ENCODE data around the gene TMEM147.

TMEM147 gene

GRCh38 chr19:35525873-35526272 lies 19.6 kb upstream of the TMEM147 start:
- in situ Hi-C loops (cut with HindIII; ENCODE audit: low sequenced_read_pairs) = no loop called here
- no peak overlapping the region for H3K4me3 ChIP-seq (ENCODE audit: low read depth, low read length)
- DNase-seq (ENCODE audit: low read depth, low spot score) = no peak
- no peak for TF ChIP-seq CTCF (IDR thresholded peaks at IDR 0.05; ENCODE audit: low read depth, low read length)

- no peak for DNase-seq (ENCODE audit: low read depth, low spot score)
- in situ Hi-C loops (cut with HindIII; ENCODE audit: low sequenced_read_pairs) = no loop called here
- no peak for TF ChIP-seq CTCF (IDR thresholded peaks at IDR 0.05; ENCODE audit: low read depth, low read length)
- H3K4me3 ChIP-seq (ENCODE audit: low read depth, low read length) = no peak within 1 kb of the TSS
Measured at GRCh38 chr19:35528218-35529038, 17.0 kb upstream of the TMEM147 start, which contains the start of gene SBSN. SBSN (minus strand) TSS chr19:35528311; CDS start chr19:35528281, 30 bp downstream.

GRCh38 chr19:35529241-35530218 lies 15.9 kb upstream of the TMEM147 start:
- in situ Hi-C loops (cut with HindIII; ENCODE audit: low sequenced_read_pairs) = no loop called here
- TF ChIP-seq CTCF (IDR thresholded peaks at IDR 0.05; ENCODE audit: low read depth, low read length) = no peak
- H3K4me3 ChIP-seq (ENCODE audit: low read depth, low read length) = no peak overlapping the region
- DNase-seq (ENCODE audit: low read depth, low spot score) = no peak

GRCh38 chr19:35531291-35531690 lies 14.1 kb upstream of the TMEM147 start:
- in situ Hi-C loops (cut with HindIII; ENCODE audit: low sequenced_read_pairs) = no loop called here
- no peak for TF ChIP-seq CTCF (IDR thresholded peaks at IDR 0.05; ENCODE audit: low read depth, low read length)
- H3K4me3 ChIP-seq (ENCODE audit: low read depth, low read length) = no peak overlapping the region
- no peak for DNase-seq (ENCODE audit: low read depth, low spot score)

GRCh38 chr19:35533201-35533821 lies 12.1 kb upstream of the TMEM147 start, which contains the start of gene GAPDHS:
GAPDHS (plus strand) TSS chr19:35533456; CDS start chr19:35533528, 72 bp downstream.
- in situ Hi-C loops (cut with HindIII; ENCODE audit: low sequenced_read_pairs) = no loop called here
- TF ChIP-seq CTCF (IDR thresholded peaks at IDR 0.05; ENCODE audit: low read depth, low read length) = no peak
- DNase-seq (ENCODE audit: low read depth, low spot score) = no peak
- H3K4me3 ChIP-seq (ENCODE audit: low read depth, low read length) = no peak within 1 kb of the TSS

GRCh38 chr19:35533822-35534392 lies 11.5 kb upstream of the TMEM147 start:
- in situ Hi-C loops (cut with HindIII; ENCODE audit: low sequenced_read_pairs) = no loop called here
- DNase-seq (ENCODE audit: low read depth, low spot score) = no peak
- no peak overlapping the region for H3K4me3 ChIP-seq (ENCODE audit: low read depth, low read length)
- TF ChIP-seq CTCF (IDR thresholded peaks at IDR 0.05; ENCODE audit: low read depth, low read length) = no peak
